Measurements from ENCODE around the gene VSTM4.

VSTM4 gene, protein sequence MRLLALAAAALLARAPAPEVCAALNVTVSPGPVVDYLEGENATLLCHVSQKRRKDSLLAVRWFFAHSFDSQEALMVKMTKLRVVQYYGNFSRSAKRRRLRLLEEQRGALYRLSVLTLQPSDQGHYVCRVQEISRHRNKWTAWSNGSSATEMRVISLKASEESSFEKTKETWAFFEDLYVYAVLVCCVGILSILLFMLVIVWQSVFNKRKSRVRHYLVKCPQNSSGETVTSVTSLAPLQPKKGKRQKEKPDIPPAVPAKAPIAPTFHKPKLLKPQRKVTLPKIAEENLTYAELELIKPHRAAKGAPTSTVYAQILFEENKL

DNA sequence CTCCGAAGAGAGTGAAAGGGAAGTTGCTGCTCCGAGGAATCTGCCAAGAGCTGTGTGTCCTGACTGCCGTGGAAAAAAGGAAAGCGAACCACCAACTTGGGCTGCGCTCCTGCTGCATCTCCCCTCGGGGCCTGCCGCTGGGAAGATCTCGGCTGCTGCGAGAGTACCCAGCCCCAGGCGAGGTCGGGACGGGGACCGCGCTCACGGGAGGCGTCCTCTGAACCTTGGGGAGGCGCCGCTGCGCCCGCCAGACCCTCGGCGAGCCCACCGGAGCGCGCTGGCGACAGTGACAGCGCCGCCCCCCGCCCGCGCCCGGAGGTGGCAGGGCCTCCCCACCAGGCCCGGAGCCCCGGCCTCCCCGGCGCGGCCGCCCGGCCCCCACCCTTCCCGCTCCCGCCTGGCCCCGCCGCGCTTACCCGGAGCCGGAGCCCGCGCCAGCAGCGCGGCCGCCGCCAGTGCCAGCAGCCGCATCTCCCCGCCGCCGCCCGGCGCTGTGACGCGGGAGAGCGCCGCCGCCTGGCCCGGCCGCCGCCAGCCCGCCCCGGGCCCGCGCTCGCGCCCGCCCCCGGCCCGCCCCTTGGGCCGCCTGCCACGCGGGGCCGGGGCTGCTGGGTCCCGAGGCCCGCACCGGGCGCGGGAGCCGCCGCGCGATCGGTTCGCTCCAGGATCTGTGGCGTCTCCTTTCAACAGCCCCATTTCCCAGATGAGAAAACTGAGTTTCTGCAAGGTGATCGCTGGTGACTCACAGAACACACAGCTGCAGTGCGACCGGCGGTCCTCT is at the start of gene VSTM4:
VSTM4 (minus strand) TSS at position 508 of the 781 bp plus-strand sequence; CDS start at position 471, 37 bp downstream.
- peak; percentile 58 for DNase-seq

DNA sequence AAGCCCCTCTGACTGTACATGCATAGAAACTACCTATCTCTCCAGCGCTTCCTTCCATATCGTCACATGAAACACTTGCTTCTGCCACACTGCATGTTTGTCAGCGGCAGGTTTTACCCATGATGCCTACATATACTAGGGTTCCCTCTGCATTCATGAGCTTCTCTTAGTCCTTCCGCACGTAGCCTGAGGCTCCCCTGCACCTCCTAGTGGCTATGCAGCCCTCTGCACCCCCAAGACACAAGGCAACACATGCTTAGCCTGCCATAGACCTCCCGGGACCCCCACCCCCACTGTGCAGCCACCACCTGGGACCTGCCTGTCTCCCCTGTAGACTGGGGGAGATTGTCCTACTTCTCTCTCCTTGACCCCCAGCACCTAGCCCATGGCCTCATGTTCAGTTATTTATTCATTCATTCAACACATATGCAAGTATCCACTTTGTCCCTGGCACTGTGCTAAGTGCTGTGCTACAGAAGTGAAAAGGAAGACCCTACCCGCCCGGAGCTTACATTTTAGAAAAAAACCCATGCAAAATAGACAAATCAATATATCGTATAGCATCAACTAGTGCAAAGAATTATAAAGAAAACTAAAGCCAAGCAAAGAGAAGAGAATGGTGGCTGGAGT is 49.4 kb upstream of the VSTM4 start:
- DNase-seq: peak; percentile 37

DNA sequence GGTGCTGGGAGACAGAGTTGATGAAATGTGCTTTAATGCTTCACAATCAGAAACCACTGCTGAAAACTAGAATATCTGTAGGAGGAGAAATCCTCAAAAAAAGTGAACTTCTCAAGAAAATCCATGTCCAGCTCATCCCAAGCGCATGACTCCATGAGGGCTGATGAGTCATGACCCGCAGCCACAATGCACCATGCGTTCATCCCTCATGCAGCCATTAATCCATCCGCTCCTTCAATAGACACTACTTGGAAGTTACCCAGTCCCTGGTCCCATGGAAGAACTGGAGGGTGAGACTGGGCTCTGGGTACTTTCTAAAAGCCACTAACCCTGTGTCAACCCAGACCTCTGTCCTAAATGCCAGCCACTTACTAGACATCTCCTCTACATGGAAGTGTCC is 48.4 kb upstream of the VSTM4 start:
- DNase-seq: peak; percentile 63

DNA sequence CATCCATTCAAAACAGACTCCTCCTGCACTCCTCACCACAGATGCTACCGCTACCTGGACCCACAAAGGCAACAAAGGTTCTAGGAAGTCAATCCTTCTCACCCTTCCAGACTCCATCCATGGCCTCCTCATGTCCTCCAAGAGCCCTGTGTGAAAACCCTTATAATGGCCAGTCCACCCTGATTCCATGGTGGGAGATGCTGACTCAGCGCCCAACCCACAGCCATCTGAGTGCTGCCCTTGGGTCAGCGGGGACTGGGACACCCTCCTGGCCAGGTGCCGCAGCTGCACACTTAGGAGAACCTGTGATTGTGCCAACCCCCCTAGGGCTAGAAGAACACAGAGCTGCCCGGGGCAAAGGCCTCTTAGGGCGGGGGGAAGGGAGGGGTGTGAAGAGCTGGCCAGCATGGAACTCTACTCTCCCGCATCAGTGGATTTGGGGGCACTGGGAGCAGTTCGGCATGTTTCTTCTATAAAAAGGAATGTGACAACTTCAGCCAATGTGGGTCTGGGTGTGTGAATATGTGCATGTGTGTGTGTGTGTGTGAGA is 47.5 kb upstream of the VSTM4 start:
- no peak for DNase-seq

DNA sequence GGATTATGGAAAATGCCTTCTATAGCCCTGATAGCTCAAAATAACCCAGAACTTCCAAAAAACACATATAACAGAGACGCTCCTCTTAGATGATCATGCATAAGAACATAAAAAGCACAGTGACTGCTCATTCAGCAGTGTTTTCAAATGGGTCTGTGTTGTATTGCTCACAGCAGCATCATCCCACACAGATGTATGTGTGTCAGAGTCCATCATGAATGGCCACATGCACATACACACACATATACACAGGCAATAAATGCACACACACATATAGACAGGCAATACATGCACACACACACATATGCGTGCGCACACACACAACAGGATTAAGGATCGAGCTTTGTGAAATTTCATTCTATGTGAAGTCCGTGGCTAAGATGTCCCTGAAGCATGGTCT is 46.7 kb upstream of the VSTM4 start:
- DNase-seq: no peak

DNA sequence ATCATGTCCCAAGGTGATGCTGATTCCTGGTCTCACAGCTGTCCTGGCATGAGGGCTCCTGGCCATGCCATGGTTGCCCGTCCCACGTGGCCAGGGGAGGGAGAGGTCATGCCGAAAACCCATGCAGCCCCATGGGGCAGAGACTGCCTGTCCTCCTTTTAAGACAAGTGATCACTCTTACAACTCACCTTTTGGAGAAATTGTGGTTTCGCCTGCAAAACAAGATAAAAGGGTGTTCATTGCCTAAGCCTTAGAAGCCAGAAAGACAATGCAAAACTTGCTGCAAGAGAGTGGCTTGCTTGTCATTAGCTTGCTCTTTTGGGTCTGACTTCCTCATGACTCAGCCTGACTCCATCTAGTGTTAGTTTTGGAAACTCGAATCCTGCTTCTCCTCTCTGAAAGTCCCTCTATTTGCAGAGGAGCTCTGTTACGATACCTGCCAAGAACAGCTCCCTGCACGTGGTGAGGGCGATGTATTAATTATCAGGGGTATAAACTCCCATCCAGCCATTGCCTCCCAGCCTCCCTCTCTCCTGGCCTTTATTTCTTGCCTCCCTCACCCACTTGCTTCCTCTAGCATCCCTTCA is 46.2 kb upstream of the VSTM4 start:
- peak; percentile 66 for DNase-seq

DNA sequence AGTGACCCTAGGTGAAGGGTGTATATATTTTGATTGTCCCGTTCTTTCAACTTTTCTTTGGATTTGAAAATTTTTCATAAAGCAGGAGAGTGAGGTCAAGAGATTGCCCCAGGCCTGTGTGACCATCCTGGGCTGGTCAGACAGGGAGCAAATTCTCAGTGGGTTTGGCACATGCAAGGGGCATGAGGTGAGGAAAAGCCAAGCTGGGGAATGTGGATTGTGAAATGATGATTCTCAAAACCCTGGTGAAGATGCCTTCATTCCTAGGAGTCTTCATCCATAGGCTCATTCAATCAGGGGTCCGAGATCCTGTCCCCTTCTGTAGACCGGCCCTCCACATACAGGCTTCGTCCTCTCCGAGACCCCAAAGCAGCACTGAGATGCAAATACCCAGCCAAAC is 45.5 kb upstream of the VSTM4 start:
- no peak for DNase-seq

DNA sequence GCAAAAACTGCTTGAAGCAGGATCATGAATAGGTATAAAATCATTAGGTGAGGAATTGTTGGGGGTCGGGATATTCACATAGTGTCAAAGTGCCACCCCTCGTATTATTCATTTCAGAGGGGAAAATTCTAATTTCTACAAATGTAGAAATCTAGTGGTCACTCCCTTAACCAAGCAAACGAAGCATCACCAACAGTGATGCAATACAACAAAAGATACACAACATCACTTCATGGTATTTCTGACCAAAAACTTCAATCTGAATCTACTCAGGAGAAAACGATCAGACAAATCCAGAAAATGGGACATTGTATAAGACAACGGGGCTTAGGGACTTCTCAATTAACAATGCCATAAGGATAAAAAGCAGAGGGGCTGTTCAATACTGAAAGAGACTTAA is 44.8 kb upstream of the VSTM4 start:
- no peak for DNase-seq

DNA sequence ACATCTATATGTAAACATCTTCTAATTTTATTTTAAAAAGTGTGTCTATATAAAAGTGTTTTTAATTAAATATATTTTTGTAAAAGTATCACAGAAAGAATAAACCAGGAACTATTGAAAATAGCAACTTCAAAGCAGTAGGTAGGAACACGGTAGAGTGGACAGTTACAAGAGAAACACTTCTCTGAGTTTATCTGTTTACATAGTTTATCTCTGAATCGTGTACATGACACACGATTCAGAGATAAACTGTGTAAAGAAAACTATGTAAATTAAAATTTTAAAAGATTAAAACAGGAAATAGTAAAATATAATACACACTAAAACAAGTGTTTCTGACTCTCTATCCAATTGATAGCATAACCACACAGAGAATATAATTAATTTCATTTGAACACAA is 43.6 kb upstream of the VSTM4 start:
- no peak for DNase-seq

DNA sequence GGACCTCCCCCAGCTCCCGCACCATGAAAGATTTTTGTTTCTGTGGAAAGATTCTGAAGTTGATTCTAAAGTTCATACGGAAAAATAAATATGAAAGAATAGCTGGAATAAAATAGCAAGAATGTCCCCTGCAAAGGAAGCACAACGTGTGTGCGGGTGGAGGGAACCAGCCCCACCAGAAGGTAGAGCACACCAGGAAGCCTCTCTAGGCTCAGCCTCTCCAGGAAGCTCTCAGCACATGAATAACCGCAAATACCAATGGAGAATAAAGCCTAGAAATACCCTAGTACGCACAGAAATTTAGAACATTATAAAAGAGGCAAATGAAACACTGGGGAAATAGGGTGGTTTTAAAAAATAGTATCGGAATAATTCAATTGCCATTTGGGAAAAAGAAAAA is 43.1 kb upstream of the VSTM4 start:
- no peak for DNase-seq

DNA sequence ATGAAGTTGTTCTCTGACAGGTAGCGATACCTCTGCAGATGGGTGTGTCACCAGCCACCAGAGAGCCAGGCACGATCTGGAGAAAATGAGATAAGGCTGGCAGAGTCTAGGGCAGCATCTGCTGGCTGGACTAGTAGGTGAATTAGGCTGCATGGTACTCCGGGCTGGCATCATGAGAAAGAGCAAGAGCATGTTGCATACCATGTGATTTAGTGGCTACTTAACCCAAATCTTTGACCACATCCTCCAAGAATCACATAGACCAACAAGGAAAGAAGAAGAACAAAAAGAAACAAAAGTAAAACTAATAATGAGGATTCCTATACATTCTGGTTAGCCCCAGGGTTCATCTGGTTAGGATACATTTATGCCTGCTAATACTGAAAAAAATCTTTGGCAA is 41.9 kb upstream of the VSTM4 start:
- DNase-seq: no peak

DNA sequence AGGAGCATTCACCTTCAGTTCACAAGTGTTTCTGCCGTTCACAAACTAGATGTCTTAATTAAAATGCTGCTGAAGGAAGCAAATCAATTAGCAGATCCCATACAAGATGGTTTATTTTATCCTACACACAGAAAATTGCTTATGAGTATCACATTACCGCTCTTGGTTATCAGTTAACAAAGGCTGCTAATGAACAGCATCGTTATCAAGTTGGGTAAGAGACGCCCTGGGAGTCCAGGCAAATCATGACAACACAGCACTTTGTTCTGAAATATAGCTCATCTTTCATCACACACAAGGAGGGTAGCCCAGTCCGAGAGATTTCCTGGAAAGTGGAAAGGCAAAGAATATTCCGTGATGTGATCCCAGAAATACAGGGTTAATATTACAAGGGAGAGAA is 39.3 kb upstream of the VSTM4 start:
- no peak for DNase-seq

DNA sequence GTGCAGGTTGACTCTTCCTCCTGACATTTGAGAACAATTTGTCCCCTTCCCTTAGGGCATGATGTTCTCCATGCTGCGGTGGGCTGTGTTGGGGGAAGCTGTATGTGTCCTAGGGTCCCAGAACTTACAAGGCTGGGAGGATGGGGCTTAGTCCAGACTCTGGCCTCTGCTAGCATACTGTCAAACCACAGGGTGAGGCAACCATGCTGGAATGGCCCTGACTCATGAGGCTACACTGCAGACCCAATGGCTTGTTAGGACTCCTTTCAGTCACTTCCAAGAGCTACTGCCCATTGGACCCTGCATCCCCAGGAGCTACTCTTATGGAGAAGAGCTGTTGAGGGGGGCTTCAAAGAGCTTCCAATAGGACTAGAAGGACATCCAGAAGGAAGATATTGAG is 38.6 kb upstream of the VSTM4 start:
- peak; percentile 62 for DNase-seq

DNA sequence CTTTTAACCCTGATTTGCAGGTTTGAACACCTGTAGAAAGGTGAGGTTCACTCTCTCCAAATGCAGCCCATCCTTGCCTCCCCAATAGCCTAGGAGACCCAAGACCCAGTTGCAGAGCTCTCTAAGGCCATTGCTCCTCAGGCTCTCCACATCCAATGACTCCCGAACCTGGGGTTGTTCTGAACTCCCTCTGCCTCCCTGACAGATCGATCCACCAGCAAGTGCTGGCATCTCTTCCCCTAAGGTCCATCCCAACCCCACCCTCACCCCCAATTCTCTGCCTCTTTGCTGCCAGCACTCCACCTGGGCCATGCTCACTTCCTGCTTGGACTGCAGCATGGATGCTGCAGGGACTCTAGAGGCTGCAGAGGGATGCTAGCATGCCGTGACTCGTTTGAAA is 37.8 kb upstream of the VSTM4 start:
- DNase-seq: no peak

DNA sequence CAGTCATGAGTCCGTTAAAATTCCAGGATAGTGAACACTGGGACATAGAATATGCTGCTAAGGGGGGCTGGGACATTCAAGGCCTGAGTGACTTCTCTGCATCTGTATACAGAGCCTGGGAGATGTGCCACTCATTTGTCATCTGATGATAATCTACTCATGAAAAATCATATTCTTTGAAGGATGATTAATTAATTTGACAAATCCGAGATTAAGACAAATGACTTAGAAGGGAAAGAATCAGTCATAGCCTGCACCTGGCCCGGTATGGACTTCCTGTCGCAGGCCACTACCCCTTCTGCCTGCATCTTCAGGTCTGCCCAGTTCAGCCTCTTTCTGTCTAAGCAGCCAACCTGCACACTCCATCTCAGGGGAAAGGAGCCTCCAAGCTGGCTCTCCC is 37.3 kb upstream of the VSTM4 start:
- DNase-seq: no peak

DNA sequence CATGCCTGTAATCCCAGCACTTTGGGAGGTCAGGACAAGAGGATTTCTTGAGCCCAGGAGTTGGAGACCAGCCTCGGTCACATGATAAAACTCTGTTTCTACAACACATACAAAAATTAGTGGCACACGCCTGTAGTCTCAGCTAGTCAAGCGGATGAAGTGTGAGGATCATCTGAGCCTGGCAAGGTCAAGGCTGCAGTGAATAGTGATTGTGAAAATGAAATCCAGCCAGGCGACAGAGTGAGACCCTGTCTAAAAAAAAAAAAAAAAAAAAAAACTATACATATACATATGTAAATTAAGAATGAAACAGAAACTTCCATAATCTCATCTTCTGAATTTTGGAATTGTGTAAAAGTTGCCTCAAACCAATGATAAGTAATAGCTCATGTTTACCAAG is 36.7 kb upstream of the VSTM4 start:
- DNase-seq: no peak

DNA sequence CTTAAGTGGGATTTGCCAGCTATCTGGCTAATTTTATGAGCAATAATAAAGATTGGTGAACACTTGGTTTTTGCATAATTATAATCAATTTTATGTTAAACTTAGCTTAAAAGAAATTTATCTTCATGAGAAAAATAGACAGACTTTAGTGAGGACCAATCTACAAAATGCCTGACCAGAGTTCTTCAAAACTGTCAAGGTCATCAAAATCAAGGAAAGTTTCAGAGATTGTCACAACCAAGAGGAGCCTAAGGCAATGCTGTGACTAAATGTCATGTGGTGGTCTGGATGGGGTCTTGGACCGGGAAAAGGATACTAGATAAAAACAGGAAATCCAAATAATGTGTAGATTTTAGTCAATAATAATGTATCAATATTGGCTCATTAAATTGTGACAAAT is 36.2 kb upstream of the VSTM4 start:
- DNase-seq: no peak

DNA sequence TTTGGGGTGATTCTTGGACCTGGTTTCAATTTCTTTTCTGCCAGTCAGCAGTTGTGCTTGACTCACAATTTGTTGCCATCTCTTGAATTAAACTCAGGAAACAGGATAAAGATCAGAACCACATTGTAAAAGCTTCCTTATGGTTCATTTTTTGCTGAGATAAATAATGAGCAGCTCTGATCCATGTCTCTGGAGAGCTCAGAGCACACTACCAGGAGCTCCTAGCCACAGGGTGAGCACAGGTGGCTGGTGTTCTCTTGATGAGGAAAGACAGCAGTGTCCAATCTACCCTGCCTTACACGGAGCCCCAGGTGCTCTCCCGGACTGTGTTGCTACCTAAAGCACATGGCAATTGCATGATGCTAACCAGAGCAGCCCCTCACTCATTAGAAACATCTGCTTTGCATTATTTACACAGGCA is 35.7 kb upstream of the VSTM4 start:
- DNase-seq: peak; percentile 9

DNA sequence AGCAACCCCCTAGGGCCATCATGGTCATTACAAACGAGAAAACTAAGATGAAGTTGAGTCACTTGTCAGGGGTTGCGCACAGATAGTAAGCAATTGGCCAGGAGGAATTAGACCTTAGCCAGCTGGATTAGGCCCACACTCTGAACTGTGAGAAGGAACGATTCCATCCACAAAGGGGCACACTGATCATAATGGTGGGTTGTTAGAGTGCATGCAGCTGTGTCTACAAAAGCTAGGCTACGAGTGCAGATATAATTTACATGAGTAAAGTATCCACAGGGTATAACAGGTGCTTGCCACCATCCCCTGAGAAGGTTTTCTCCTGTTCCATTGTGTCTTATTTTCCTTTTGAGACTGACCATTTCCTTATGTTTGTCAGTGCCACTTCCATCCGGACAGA is 35.1 kb upstream of the VSTM4 start:
- DNase-seq: no peak

DNA sequence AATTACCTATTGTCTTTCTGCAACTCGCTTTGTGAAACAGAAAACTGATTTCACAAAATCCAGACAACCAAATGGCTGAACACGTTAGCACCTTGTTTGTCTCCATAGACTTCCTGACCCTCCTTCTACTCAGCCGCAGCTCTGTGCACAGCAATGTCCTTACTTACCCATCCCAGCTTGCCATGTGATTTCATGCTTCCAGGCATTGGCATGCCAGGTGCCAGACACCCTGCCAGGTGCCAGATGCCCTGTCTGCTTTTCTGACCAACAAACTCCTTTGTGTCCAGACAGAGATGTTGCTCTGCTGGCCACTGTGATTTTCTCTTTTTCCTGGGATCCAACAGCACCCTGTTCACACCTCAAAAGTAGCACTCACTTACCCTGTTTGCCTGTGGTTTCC is 34.6 kb upstream of the VSTM4 start:
- DNase-seq: no peak

DNA sequence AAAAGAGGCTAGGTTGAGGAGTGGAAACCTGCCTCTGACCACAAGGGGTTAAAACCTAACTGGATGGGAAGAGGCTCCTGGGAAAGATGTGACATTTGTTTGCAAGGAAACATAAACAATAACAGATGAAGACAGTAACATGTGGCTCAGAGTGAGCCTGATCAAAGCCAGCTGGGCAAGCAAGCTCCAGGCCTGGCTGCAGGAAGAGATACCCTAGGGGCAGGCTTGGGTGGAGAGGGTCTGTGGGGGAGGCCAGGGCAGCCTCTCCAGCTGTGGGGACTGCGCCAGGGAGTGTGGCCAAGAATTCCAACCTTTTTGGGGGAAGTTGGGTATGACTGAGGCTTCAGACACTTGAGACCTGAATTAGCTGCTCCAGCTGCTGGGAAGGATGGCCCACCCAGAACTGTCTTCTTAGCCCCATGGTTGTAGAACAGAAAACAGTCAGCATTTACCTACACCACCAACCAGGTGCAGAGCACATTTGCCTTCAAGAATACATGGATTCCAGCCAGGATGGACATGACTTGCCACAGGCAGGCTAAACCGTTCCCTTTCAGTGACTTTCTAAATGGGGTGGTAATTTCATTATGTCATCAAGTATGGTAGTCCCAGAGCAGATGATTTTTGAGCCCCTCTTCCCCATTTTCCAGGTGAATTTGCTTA is 28.9 kb upstream of the VSTM4 start:
- DNase-seq: peak; percentile 74

DNA sequence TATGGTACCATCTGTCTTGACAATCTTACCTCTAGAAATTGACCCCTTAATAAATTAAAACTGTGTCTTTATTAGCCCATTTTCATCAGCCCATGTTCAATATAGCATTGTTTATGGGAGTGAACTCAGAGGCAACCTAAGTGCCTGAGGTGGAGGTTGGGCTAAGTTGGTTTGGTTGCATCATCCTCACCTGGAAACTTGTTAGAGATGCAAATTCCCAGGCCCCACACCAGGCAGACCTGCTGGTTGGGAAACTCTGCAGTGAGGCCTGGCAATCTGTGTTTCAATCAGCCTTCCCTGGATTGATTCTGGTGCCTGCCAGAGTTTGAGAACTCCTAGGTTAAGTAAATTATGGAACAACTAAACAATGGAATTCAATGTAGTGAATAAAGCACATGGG is 27.9 kb upstream of the VSTM4 start:
- no peak for DNase-seq

Data from fibroblast of skin of right quadriceps (primary cell).